K562 (cell line): ENCODE measurements around the gene VWA7. TPM values are rescaled to one million over a fixed set of nuclear protein-coding genes. Genes with fewer than 3 reads are reported as not detected.

ENCODE experiments used
- ATF4 ChIP-seq: fragments of 450-650 bp; formaldehyde crosslinking; IDR thresholded peaks from 2 replicates; pipeline ENCODE4 v1.4.0; 2022; ENCODE audit warnings: mild to moderate bottlenecking, moderate library complexity
- CREB5 ChIP-seq: fragments of 250-450 bp; sonication (Bioruptor Pico); IDR thresholded peaks from 2 replicates; pipeline ENCODE4 v1.5.0; 2020; ENCODE audit warnings: mild to moderate bottlenecking
- DMBX1 ChIP-seq: fragments of 250-450 bp; sonication (Bioruptor Pico); IDR thresholded peaks from 2 replicates; pipeline ENCODE4 v1.8.0; 2022; ENCODE audit warnings: inconsistent platforms, mild to moderate bottlenecking, moderate library complexity, borderline replicate concordance
- ELF4 ChIP-seq: fragments of 450-650 bp; formaldehyde crosslinking; IDR thresholded peaks from 2 replicates; pipeline ENCODE4 v1.4.0; 2022; ENCODE audit warnings: missing genetic modification characterization
- ETS1 ChIP-seq: conservative IDR thresholded peaks from 2 replicates; pipeline ENCODE4 v1.6.1; 2011; ENCODE audit warnings: low read depth, mild to moderate bottlenecking, low read length; ENCODE audit not compliant: control insufficient read depth
- FOSL1 ChIP-seq: fragments of 200-800 bp; sonication (Bioruptor generic); conservative IDR thresholded peaks from 2 replicates; pipeline ENCODE4 v1.6.1; 2016; ENCODE audit warnings: missing genetic modification characterization, missing compliant biosample characterization
- FOXA3 ChIP-seq, 2 experiments: fragments of 450-650 bp in 1 of 2; sonication (generic) in 1 of 2; formaldehyde crosslinking; IDR thresholded peaks in 1 of 2; conservative IDR thresholded peaks in 1 of 2; 2 replicates each; pipeline versions ENCODE4 v1.4.0 to v1.8.0; 2020 to 2022; ENCODE audit warnings: mild to moderate bottlenecking in 2 of 2, missing genetic modification reagents in 1 of 2
- IRF2 ChIP-seq: sonication (generic); formaldehyde crosslinking; IDR thresholded peaks from 2 replicates; pipeline ENCODE4 v1.8.1; 2022; ENCODE audit warnings: mild to moderate bottlenecking, missing genetic modification reagents
- LCOR ChIP-seq: sonication (generic); formaldehyde crosslinking; IDR thresholded peaks from 2 replicates; pipeline ENCODE4 v1.8.0; 2022; ENCODE audit warnings: mild to moderate bottlenecking, missing genetic modification reagents
- MYNN ChIP-seq, 2 experiments: sonication (generic); formaldehyde crosslinking in 1 of 2; IDR thresholded peaks; 2 replicates each; pipeline versions ENCODE4 v1.5.0 to v1.6.1; 2016 to 2020; ENCODE audit warnings: antibody characterized with exemption in 1 of 2, missing genetic modification reagents in 1 of 2
- RBFOX2 ChIP-seq: fragments of 200-400 bp; formaldehyde crosslinking; IDR thresholded peaks from 2 replicates; pipeline ENCODE4 v1.6.1; 2017; ENCODE audit warnings: low read depth, mild to moderate bottlenecking, low read length, moderate library complexity
- RHOXF2B ChIP-seq: fragments of 250-450 bp; sonication (Bioruptor Pico); conservative IDR thresholded peaks from 2 replicates; pipeline ENCODE4 v1.5.1; 2021
- TAF9B ChIP-seq: fragments of 450-650 bp; IDR thresholded peaks from 2 replicates; pipeline ENCODE4 v1.6.1; 2018; ENCODE audit warnings: mild to moderate bottlenecking; ENCODE audit not compliant: partially characterized antibody
- TSHZ1 ChIP-seq: fragments of 250-450 bp; sonication (Bioruptor Pico); IDR thresholded peaks from 2 replicates; pipeline ENCODE4 v1.4.0; 2020; ENCODE audit warnings: mild to moderate bottlenecking, moderate library complexity
- ZFP30 ChIP-seq: fragments of 250-450 bp; sonication (Bioruptor Pico); IDR thresholded peaks from 2 replicates; pipeline ENCODE4 v1.8.0; 2022; ENCODE audit warnings: moderate library complexity, mild to moderate bottlenecking, inconsistent platforms, borderline replicate concordance
- ZFX ChIP-seq: sonication (generic); formaldehyde crosslinking; IDR thresholded peaks from 2 replicates; pipeline ENCODE4 v1.8.0; 2022; ENCODE audit warnings: mild to moderate bottlenecking, missing genetic modification reagents, moderate library complexity
- ZNF12 ChIP-seq: sonication (generic); formaldehyde crosslinking; IDR thresholded peaks from 2 replicates; pipeline ENCODE4 v1.4.0; 2020; ENCODE audit warnings: mild to moderate bottlenecking, missing genetic modification reagents
- ZNF263 ChIP-seq: sonication (generic); formaldehyde crosslinking; IDR thresholded peaks from 2 replicates; pipeline ENCODE4 v1.8.0; 2022; ENCODE audit warnings: mild to moderate bottlenecking, missing genetic modification reagents, borderline replicate concordance
- ZNF408 ChIP-seq: fragments of 250-450 bp; sonication (Bioruptor Pico); IDR thresholded peaks from 2 replicates; pipeline ENCODE4 v1.4.0; 2020; ENCODE audit warnings: low read depth, mild to moderate bottlenecking, moderate library complexity
- ZNF717 ChIP-seq: fragments of 250-450 bp; sonication (Bioruptor Pico); IDR thresholded peaks from 2 replicates; pipeline ENCODE4 v1.5.0; 2021
- polyA plus RNA-seq, 8 experiments: library from polyadenylated mRNA; depleted of rRNA in 4 of 8; stranded (reverse) in 5 of 8; unstranded in 3 of 8; fragments of >200 nt; fragmentation: Nextera tagmentation in 2 of 8; fragmentation: Illumina TruSeq in 1 of 8; extraction: Ambion mirVana in 2 of 8; extraction: Trizol in 1 of 8; gene quantifications; 2 replicates each; pipeline versions ENCODE4 v1.2.1 to v1.2.3, GENCODE V29; 2011 to 2014; ENCODE audit warnings: inconsistent platforms in 1 of 8, missing spikeins in 1 of 8
- total RNA-seq, 7 experiments: library from RNA; depleted of rRNA in 6 of 7; stranded (reverse); fragments of >200 nt in 6 of 7; fragmentation: Illumina TruSeq in 2 of 7; extraction: Trizol in 2 of 7; gene quantifications; 2 replicates each; pipeline versions ENCODE4 v1.2.1 to v1.2.3, GENCODE V29; 2011 to 2021; ENCODE audit warnings: low replicate concordance in 1 of 7

The VWA7 gene
- total and polyA plus RNA-seq, 9 of the 15 experiments (the other 6 are each of a cell fraction or from before 2014, with no cell fraction given): 0.18 to 2.9 (median 0.95) TPM

DNA sequence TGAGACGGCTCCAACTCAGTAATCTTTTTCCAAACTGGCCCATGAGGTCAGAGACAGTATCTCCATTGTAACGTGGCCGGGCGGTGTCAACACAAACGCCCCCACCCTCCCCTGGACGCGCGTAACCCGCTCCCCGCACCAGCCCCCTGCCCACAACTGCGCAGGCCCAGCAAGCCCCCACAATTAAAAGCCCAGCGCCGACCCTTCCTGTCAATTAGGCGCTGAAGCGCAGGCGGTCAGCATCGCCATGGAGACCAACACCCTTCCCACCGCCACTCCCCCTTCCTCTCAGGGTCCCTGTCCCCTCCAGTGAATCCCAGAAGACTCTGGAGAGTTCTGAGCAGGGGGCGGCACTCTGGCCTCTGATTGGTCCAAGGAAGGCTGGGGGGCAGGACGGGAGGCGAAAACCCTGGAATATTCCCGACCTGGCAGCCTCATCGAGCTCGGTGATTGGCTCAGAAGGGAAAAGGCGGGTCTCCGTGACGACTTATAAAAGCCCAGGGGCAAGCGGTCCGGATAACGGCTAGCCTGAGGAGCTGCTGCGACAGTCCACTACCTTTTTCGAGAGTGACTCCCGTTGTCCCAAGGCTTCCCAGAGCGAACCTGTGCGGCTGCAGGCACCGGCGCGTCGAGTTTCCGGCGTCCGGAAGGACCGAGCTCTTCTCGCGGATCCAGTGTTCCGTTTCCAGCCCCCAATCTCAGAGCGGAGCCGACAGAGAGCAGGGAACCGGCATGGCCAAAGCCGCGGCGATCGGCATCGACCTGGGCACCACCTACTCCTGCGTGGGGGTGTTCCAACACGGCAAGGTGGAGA is 38.1 kb upstream of the VWA7 start, which contains the start of the genes HSPA1A and HSPA1L (continued):
- TF ChIP-seq ATF4 (CRISPR knock-in tag) (peak; percentile 79), MYNN (IDR thresholded peaks at IDR 0.05) (peak; percentile 27), MYNN (CRISPR knock-in tag; IDR thresholded peaks at IDR 0.05) (no peak), ETS1 (peak; percentile 52), ZFX (CRISPR knock-in tag) (peak; percentile 47; the same call in 1 of the 2 replicates), ZFP30 (no peak; the same call in 1 of the 2 replicates), LCOR (peak; percentile 55; the same call in 1 of the 2 replicates), ZNF408 (CRISPR knock-in tag) (no peak), FOXA3 (CRISPR knock-in tag; conservative IDR thresholded peaks at IDR 0.05 in 1 of 2, IDR thresholded peaks at IDR 0.05 in 1 of 2) (peak in 1 of 2 experiments; percentile 79; a peak in 1 of 4 replicates), ZNF717 (0 out of 2 replicates have a peak, but pooled peaks have one; percentile 23), FOSL1 (tag) (0 out of 2 replicates have a peak, but pooled peaks have one; percentile 39), CREB5 (CRISPR knock-in tag) (no peak), ZNF12 (no peak), TAF9B (no peak), RHOXF2B (no peak), ELF4 (CRISPR knock-in tag) (peak; percentile 77; the same call in 1 of the 2 replicates), TSHZ1 (CRISPR knock-in tag) (peak; percentile 33; the same call in 1 of the 2 replicates), IRF2 (CRISPR knock-in tag) (no peak), RBFOX2 (peak; percentile 98), ZNF263 (no peak), DMBX1 (CRISPR knock-in tag) (0 out of 2 replicates have a peak, but pooled peaks have one; percentile 27)
